22Rv1 (cell line): ENCODE measurements around the gene ZNF283.

Experiments used
- ZFX ChIP-seq: fragments of 450-650 bp; IDR thresholded peaks from 2 replicates; pipeline ENCODE4 v1.6.1; 2017; ENCODE audit warnings: antibody characterized with exemption, borderline replicate concordance
- TF ChIP-seq, protein P1 (sequence below): fragments of 450-650 bp; IDR thresholded peaks from 2 replicates; pipeline ENCODE4 v1.5.1; 2017; ENCODE audit warnings: mild to moderate bottlenecking

DNA sequence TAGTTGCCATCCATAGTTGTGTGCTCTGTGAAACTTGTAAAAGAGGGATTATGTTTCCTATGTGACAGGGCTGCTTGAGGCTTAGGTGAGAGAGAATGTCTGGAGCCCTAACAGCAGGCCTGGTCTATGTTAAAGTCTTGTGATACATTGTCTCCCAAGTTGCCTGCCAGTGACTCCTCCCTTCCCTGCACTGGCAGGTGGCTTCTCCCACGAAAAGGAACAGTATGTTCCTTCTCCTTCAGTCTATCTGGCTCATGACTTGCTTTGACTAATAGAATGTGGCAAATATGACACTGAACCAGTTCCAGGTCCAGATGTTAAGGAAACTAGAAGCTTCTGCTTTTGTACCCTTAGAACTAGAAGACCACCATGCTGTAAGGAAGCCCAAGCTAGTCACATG, 40.5 kb upstream of the ZNF283 start:
- TF ChIP-seq, protein P1, sequence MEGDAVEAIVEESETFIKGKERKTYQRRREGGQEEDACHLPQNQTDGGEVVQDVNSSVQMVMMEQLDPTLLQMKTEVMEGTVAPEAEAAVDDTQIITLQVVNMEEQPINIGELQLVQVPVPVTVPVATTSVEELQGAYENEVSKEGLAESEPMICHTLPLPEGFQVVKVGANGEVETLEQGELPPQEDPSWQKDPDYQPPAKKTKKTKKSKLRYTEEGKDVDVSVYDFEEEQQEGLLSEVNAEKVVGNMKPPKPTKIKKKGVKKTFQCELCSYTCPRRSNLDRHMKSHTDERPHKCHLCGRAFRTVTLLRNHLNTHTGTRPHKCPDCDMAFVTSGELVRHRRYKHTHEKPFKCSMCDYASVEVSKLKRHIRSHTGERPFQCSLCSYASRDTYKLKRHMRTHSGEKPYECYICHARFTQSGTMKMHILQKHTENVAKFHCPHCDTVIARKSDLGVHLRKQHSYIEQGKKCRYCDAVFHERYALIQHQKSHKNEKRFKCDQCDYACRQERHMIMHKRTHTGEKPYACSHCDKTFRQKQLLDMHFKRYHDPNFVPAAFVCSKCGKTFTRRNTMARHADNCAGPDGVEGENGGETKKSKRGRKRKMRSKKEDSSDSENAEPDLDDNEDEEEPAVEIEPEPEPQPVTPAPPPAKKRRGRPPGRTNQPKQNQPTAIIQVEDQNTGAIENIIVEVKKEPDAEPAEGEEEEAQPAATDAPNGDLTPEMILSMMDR: no peak
- TF ChIP-seq ZFX: no peak
